ENCODE measurements around the gene GALNT12.

The GALNT12 gene

GRCh38 chr9:98818764-98819163 is 11.3 kb downstream of the GALNT12 start:
- no peak overlapping the region for H3K4me3 ChIP-seq (ENCODE audit: low read length)
- no peaks in the 10 kb centered on the region for H3K27me3 ChIP-seq (ENCODE audit: insufficient read depth, low read length)
- H3K9me3 ChIP-seq (ENCODE audit: low read length): no peaks in the 10 kb centered on the region
- H3K4me1 ChIP-seq (ENCODE audit: insufficient read depth, low read length): no peaks in the 10 kb centered on the region
- no peaks in the 10 kb centered on the region for H3K36me3 ChIP-seq (ENCODE audit: insufficient read depth, low read length)
- no peak overlapping the region for H2AFZ ChIP-seq (ENCODE audit: low read depth, low read length)

GRCh38 chr9:98819231-98819630 is 11.8 kb downstream of the GALNT12 start:
- H3K4me1 ChIP-seq (ENCODE audit: insufficient read depth, low read length): no peaks in the 10 kb centered on the region
- no peak overlapping the region for H3K4me3 ChIP-seq (ENCODE audit: low read length)
- no peak overlapping the region for H2AFZ ChIP-seq (ENCODE audit: low read depth, low read length)
- no peaks in the 10 kb centered on the region for H3K9me3 ChIP-seq (ENCODE audit: low read length)
- H3K27me3 ChIP-seq (ENCODE audit: insufficient read depth, low read length): no peaks in the 10 kb centered on the region
- no peaks in the 10 kb centered on the region for H3K36me3 ChIP-seq (ENCODE audit: insufficient read depth, low read length)

GRCh38 chr9:98821831-98822230 is 14.4 kb downstream of the GALNT12 start:
- Histone ChIP-seq H3K36me3 (ENCODE audit: insufficient read depth, low read length) (no peaks in the 10 kb centered on the region), H3K4me3 (ENCODE audit: low read length) (no peak overlapping the region), H2AFZ (ENCODE audit: low read depth, low read length) (no peak overlapping the region), H3K4me1 (ENCODE audit: insufficient read depth, low read length) (no peaks in the 10 kb centered on the region), H3K27me3 (ENCODE audit: insufficient read depth, low read length) (no peaks in the 10 kb centered on the region), H3K9me3 (ENCODE audit: low read length) (no peaks in the 10 kb centered on the region)

GRCh38 chr9:98822661-98823060 is 15.2 kb downstream of the GALNT12 start:
- no peaks in the 10 kb centered on the region for H3K27me3 ChIP-seq (ENCODE audit: insufficient read depth, low read length)
- no peaks in the 10 kb centered on the region for H3K4me1 ChIP-seq (ENCODE audit: insufficient read depth, low read length)
- H2AFZ ChIP-seq (ENCODE audit: low read depth, low read length): no peak overlapping the region
- no peaks in the 10 kb centered on the region for H3K9me3 ChIP-seq (ENCODE audit: low read length)
- H3K36me3 ChIP-seq (ENCODE audit: insufficient read depth, low read length): no peaks in the 10 kb centered on the region
- no peak overlapping the region for H3K4me3 ChIP-seq (ENCODE audit: low read length)

- H3K4me3 ChIP-seq (ENCODE audit: low read length): no peak overlapping the region
- no peaks in the 10 kb centered on the region for H3K4me1 ChIP-seq (ENCODE audit: insufficient read depth, low read length)
- H3K36me3 ChIP-seq (ENCODE audit: insufficient read depth, low read length): no peaks in the 10 kb centered on the region
- no peak overlapping the region for H2AFZ ChIP-seq (ENCODE audit: low read depth, low read length)
- no peaks in the 10 kb centered on the region for H3K27me3 ChIP-seq (ENCODE audit: insufficient read depth, low read length)
- no peaks in the 10 kb centered on the region for H3K9me3 ChIP-seq (ENCODE audit: low read length)
These were observed 16.3 kb downstream of the GALNT12 start for GRCh38 chr9:98823666-98824334.

- no peaks in the 10 kb centered on the region for H3K4me1 ChIP-seq (ENCODE audit: insufficient read depth, low read length)
- H3K36me3 ChIP-seq (ENCODE audit: insufficient read depth, low read length): no peaks in the 10 kb centered on the region
- H2AFZ ChIP-seq (ENCODE audit: low read depth, low read length): no peak overlapping the region
- no peaks in the 10 kb centered on the region for H3K9me3 ChIP-seq (ENCODE audit: low read length)
- no peaks in the 10 kb centered on the region for H3K27me3 ChIP-seq (ENCODE audit: insufficient read depth, low read length)
- H3K4me3 ChIP-seq (ENCODE audit: low read length): no peak overlapping the region
These were observed 17.9 kb downstream of the GALNT12 start for GRCh38 chr9:98825414-98825813.

- Histone ChIP-seq H3K4me3 (ENCODE audit: low read length) (no peak overlapping the region), H3K9me3 (ENCODE audit: low read length) (no peaks in the 10 kb centered on the region), H3K36me3 (ENCODE audit: insufficient read depth, low read length) (no peaks in the 10 kb centered on the region), H2AFZ (ENCODE audit: low read depth, low read length) (no peak overlapping the region), H3K4me1 (ENCODE audit: insufficient read depth, low read length) (no peaks in the 10 kb centered on the region), H3K27me3 (ENCODE audit: insufficient read depth, low read length) (no peaks in the 10 kb centered on the region)
These were observed 19.2 kb downstream of the GALNT12 start for GRCh38 chr9:98826716-98827115.

- Histone ChIP-seq H3K36me3 (ENCODE audit: insufficient read depth, low read length) (no peaks in the 10 kb centered on the region), H3K4me1 (ENCODE audit: insufficient read depth, low read length) (no peaks in the 10 kb centered on the region), H2AFZ (ENCODE audit: low read depth, low read length) (no peak overlapping the region), H3K4me3 (ENCODE audit: low read length) (no peak overlapping the region), H3K9me3 (ENCODE audit: low read length) (no peaks in the 10 kb centered on the region), H3K27me3 (ENCODE audit: insufficient read depth, low read length) (no peaks in the 10 kb centered on the region)
These were observed 22.3 kb downstream of the GALNT12 start for GRCh38 chr9:98829766-98830165.

GRCh38 chr9:98830554-98830953 is 23.1 kb downstream of the GALNT12 start:
- no peaks in the 10 kb centered on the region for H3K36me3 ChIP-seq (ENCODE audit: insufficient read depth, low read length)
- H3K4me3 ChIP-seq (ENCODE audit: low read length): no peak overlapping the region
- no peaks in the 10 kb centered on the region for H3K4me1 ChIP-seq (ENCODE audit: insufficient read depth, low read length)
- no peaks in the 10 kb centered on the region for H3K27me3 ChIP-seq (ENCODE audit: insufficient read depth, low read length)
- H3K9me3 ChIP-seq (ENCODE audit: low read length): no peaks in the 10 kb centered on the region
- H2AFZ ChIP-seq (ENCODE audit: low read depth, low read length): no peak overlapping the region

GRCh38 chr9:98831696-98832095 is 24.2 kb downstream of the GALNT12 start:
- Histone ChIP-seq H2AFZ (ENCODE audit: low read depth, low read length) (no peak overlapping the region), H3K27me3 (ENCODE audit: insufficient read depth, low read length) (no peaks in the 10 kb centered on the region), H3K4me3 (ENCODE audit: low read length) (no peak overlapping the region), H3K4me1 (ENCODE audit: insufficient read depth, low read length) (no peaks in the 10 kb centered on the region), H3K9me3 (ENCODE audit: low read length) (no peaks in the 10 kb centered on the region), H3K36me3 (ENCODE audit: insufficient read depth, low read length) (no peaks in the 10 kb centered on the region)

- no peaks in the 10 kb centered on the region for H3K36me3 ChIP-seq (ENCODE audit: insufficient read depth, low read length)
- H3K9me3 ChIP-seq (ENCODE audit: low read length): no peaks in the 10 kb centered on the region
- no peaks in the 10 kb centered on the region for H3K4me1 ChIP-seq (ENCODE audit: insufficient read depth, low read length)
These were observed 25.3 kb downstream of the GALNT12 start for GRCh38 chr9:98832768-98833089.

GRCh38 chr9:98833090-98833956 is 25.9 kb downstream of the GALNT12 start:
- Histone ChIP-seq H2AFZ (ENCODE audit: low read depth, low read length) (no peak overlapping the region), H3K36me3 (ENCODE audit: insufficient read depth, low read length) (no peaks in the 10 kb centered on the region), H3K4me3 (ENCODE audit: low read length) (no peak overlapping the region), H3K27me3 (ENCODE audit: insufficient read depth, low read length) (no peaks in the 10 kb centered on the region), H3K4me1 (ENCODE audit: insufficient read depth, low read length) (no peaks in the 10 kb centered on the region), H3K9me3 (ENCODE audit: low read length) (no peaks in the 10 kb centered on the region)

More at GRCh38 chr9:98832768-98833089, 25.3 kb downstream of the GALNT12 start:
- Histone ChIP-seq H2AFZ (ENCODE audit: low read depth, low read length) (no peak overlapping the region), H3K4me3 (ENCODE audit: low read length) (no peak overlapping the region), H3K27me3 (ENCODE audit: insufficient read depth, low read length) (no peaks in the 10 kb centered on the region)

GRCh38 chr9:98834386-98834785 is 26.9 kb downstream of the GALNT12 start:
- Histone ChIP-seq H3K27me3 (ENCODE audit: insufficient read depth, low read length) (no peaks in the 10 kb centered on the region), H2AFZ (ENCODE audit: low read depth, low read length) (no peak overlapping the region), H3K9me3 (ENCODE audit: low read length) (no peaks in the 10 kb centered on the region), H3K4me3 (ENCODE audit: low read length) (no peak overlapping the region), H3K36me3 (ENCODE audit: insufficient read depth, low read length) (no peaks in the 10 kb centered on the region), H3K4me1 (ENCODE audit: insufficient read depth, low read length) (no peaks in the 10 kb centered on the region)
